MM.1S (cell line): ENCODE data around the gene TAP1.
A peak's percentile ranks its signal among the peaks of the same experiment; 100 is the strongest.

Experiments
- DNase-seq: peaks from one replicate; pipeline ENCODE4 v3.0.0-alpha.2; 2015
- H2AFZ ChIP-seq: fragments of 300-600 bp; sonication (generic); 2 replicates; pipeline ENCODE4 v1.6.0; 2016; ENCODE audit warnings: antibody characterized with exemption, low read length
- H3F3A ChIP-seq: fragments of 300-600 bp; sonication (generic); 2 replicates; pipeline ENCODE4 v1.6.1; 2016; ENCODE audit warnings: mild to moderate bottlenecking, antibody characterized with exemption, low read length, moderate library complexity, mixed read lengths; ENCODE audit not compliant: insufficient read depth
- H3K27ac ChIP-seq: fragments of 300-600 bp; sonication (generic); 2 replicates; pipeline ENCODE4 v1.5.1; 2016; ENCODE audit warnings: mild to moderate bottlenecking, low read length
- H3K27me3 ChIP-seq: fragments of 300-600 bp; sonication (generic); replicated peaks from 2 replicates; pipeline ENCODE4 v1.6.0; 2016; ENCODE audit warnings: low read length; ENCODE audit not compliant: insufficient read depth
- H3K36me3 ChIP-seq: fragments of 300-600 bp; sonication (generic); replicated peaks from 2 replicates; pipeline ENCODE4 v1.6.1; 2016; ENCODE audit warnings: mild to moderate bottlenecking, low read length, mixed read lengths; ENCODE audit not compliant: insufficient read depth
- H3K4me1 ChIP-seq: fragments of 300-600 bp; sonication (generic); 2 replicates; pipeline ENCODE4 v1.6.1; 2016; ENCODE audit warnings: low read length, mixed read lengths
- H3K4me2 ChIP-seq: fragments of 300-600 bp; sonication (generic); 2 replicates; pipeline ENCODE4 v1.6.0; 2016; ENCODE audit warnings: low read depth, low read length
- H3K4me3 ChIP-seq: fragments of 300-600 bp; sonication (generic); 2 replicates; pipeline ENCODE4 v1.5.1; 2016; ENCODE audit warnings: low read length, mixed read lengths
- H3K79me2 ChIP-seq: fragments of 300-600 bp; sonication (generic); 2 replicates; pipeline ENCODE4 v1.6.1; 2016; ENCODE audit warnings: mixed run types, low read length, mixed read lengths
- H3K9ac ChIP-seq: fragments of 300-600 bp; sonication (generic); 2 replicates; pipeline ENCODE4 v1.6.1; 2016; ENCODE audit warnings: low read length, mixed read lengths
- H3K9me2 ChIP-seq: fragments of 300-600 bp; sonication (generic); replicated peaks from 2 replicates; pipeline ENCODE4 v1.6.1; 2016; ENCODE audit warnings: mild to moderate bottlenecking, low read length, mixed read lengths; ENCODE audit not compliant: insufficient read depth
- H3K9me3 ChIP-seq: fragments of 300-600 bp; sonication (generic); replicated peaks from 2 replicates; pipeline ENCODE4 v1.6.1; 2016; ENCODE audit warnings: mild to moderate bottlenecking, low read length, mixed read lengths; ENCODE audit not compliant: insufficient read depth
- H4K20me1 ChIP-seq: fragments of 300-600 bp; sonication (generic); 2 replicates; pipeline ENCODE4 v1.6.1; 2016; ENCODE audit warnings: mild to moderate bottlenecking, low read length, moderate library complexity, mixed read lengths; ENCODE audit not compliant: insufficient read depth
- CTCF ChIP-seq: fragments of 300-600 bp; sonication (generic); IDR thresholded peaks from 2 replicates; pipeline ENCODE4 v1.5.1; 2016; ENCODE audit warnings: antibody characterized with exemption, low read length, mixed read lengths
- EZH2 ChIP-seq: fragments of 300-600 bp; sonication (generic); optimal IDR thresholded peaks from 2 replicates; pipeline ENCODE3; 2017; ENCODE audit warnings: low read depth, mild to moderate bottlenecking, antibody characterized with exemption, low read length, mixed read lengths
- EZH2phosphoT487 ChIP-seq: fragments of 300-600 bp; sonication (generic); IDR thresholded peaks from 2 replicates; pipeline ENCODE4 v1.6.1; 2018; ENCODE audit warnings: antibody characterized with exemption, low read length

TAP1 gene

GRCh38 chr6:32845384-32845884 is 8.1 kb downstream of the TAP1 start:
- H3K79me2 ChIP-seq: peaks cover 41% of the 10 kb centered on the region
- peaks cover 21% of the 10 kb centered on the region for H3K4me1 ChIP-seq
- no peak overlapping the region for H2AFZ ChIP-seq
- no peaks in the 10 kb centered on the region for H3K9me3 ChIP-seq
- DNase-seq: peak; percentile 33
- H3K4me2 ChIP-seq: peak overlapping the region; percentile 82
- H3K4me3 ChIP-seq: peak overlapping the region; percentile 88
- H3K27me3 ChIP-seq: no peaks in the 10 kb centered on the region
- H3F3A ChIP-seq: peaks cover 23% of the 10 kb centered on the region
- no peak for TF ChIP-seq EZH2
- no peak for TF ChIP-seq CTCF
- TF ChIP-seq EZH2phosphoT487: no peak
- peak overlapping the region; percentile 87 for H3K27ac ChIP-seq
- no peaks in the 10 kb centered on the region for H3K9me2 ChIP-seq
- 0 out of 2 replicates have a peak, but pooled peaks cover 1% of the 10 kb centered on the region for H3K36me3 ChIP-seq
- H3K9ac ChIP-seq: peak overlapping the region; percentile 81; the same call in 1 of the 2 replicates
- H4K20me1 ChIP-seq: no peaks in the 10 kb centered on the region

GRCh38 chr6:32844839-32845383 is 8.6 kb downstream of the TAP1 start:
- Histone ChIP-seq H3K27ac (peak overlapping the region; percentile 87), H3K9me3 (no peaks in the 10 kb centered on the region), H3K27me3 (no peaks in the 10 kb centered on the region), H4K20me1 (no peaks in the 10 kb centered on the region), H2AFZ (no peak overlapping the region), H3K36me3 (no peaks in the 10 kb centered on the region), H3K4me1 (peaks cover 21% of the 10 kb centered on the region), H3K9me2 (no peaks in the 10 kb centered on the region), H3F3A (peaks cover 23% of the 10 kb centered on the region), H3K4me2 (peak overlapping the region; percentile 82), H3K4me3 (peak overlapping the region; percentile 88), H3K9ac (peak overlapping the region; percentile 81; the same call in 1 of the 2 replicates), H3K79me2 (peaks cover 39% of the 10 kb centered on the region)
- DNase-seq: peak; percentile 17
- TF ChIP-seq EZH2: no peak
- TF ChIP-seq CTCF: no peak
- TF ChIP-seq EZH2phosphoT487: no peak

- peaks cover 27% of the 10 kb centered on the region for H3F3A ChIP-seq
- H3K9me2 ChIP-seq: no peaks in the 10 kb centered on the region
- peak within 1 kb of the TSS; percentile 88 for H3K4me3 ChIP-seq
- DNase-seq: peak; percentile 98
- no peaks in the 10 kb centered on the region for H3K9me3 ChIP-seq
- H3K27me3 ChIP-seq: no peaks in the 10 kb centered on the region
- peaks cover 21% of the 10 kb centered on the region for H3K4me1 ChIP-seq
- H3K27ac ChIP-seq: peak within 1 kb of the TSS; percentile 87
- peak within 1 kb of the TSS; percentile 81 for H3K9ac ChIP-seq
- H2AFZ ChIP-seq: peak within 1 kb of the TSS; percentile 86
- no peaks in the 10 kb centered on the region for H4K20me1 ChIP-seq
- H3K79me2 ChIP-seq: peaks cover 38% of the 10 kb centered on the region
- peak within 1 kb of the TSS; percentile 82 for H3K4me2 ChIP-seq
- H3K36me3 ChIP-seq: no peaks in the 10 kb centered on the region
- no peak for TF ChIP-seq EZH2
- TF ChIP-seq EZH2phosphoT487: no peak
These were observed 9.3 kb downstream of the TAP1 start, which contains the start of gene PSMB8 for GRCh38 chr6:32843979-32844838. PSMB8 (minus strand) TSS chr6:32844047; CDS start chr6:32843996, 51 bp downstream.
